ENCODE measurements around the gene MFSD11. TPM values are rescaled to one million over a fixed set of nuclear protein-coding genes. Genes with fewer than 3 reads are reported as not detected.
"Not testable (repeated sequence)": the region's sequence is repeated elsewhere in the genome, so short reads cannot be mapped to it uniquely, and the experiment has no call there.

MFSD11 gene
- total RNA-seq, 1 donor from 2014 or later = 32.3 TPM

GRCh38 chr17:76812263-76812662 lies 74.3 kb downstream of the MFSD11 start:
- Histone ChIP-seq H3K9me3 (no peaks in the 10 kb centered on the region), H3K36me3 (no peaks in the 10 kb centered on the region), H3K27ac (no peak overlapping the region), H3K4me1 (no peaks in the 10 kb centered on the region), H3K27me3 (no peaks in the 10 kb centered on the region), H3K4me3 (no peak overlapping the region)
- ATAC-seq = no peak
- intact Hi-C loops (cut with DNase I) = no loop called here
- TF ChIP-seq, protein P1, sequence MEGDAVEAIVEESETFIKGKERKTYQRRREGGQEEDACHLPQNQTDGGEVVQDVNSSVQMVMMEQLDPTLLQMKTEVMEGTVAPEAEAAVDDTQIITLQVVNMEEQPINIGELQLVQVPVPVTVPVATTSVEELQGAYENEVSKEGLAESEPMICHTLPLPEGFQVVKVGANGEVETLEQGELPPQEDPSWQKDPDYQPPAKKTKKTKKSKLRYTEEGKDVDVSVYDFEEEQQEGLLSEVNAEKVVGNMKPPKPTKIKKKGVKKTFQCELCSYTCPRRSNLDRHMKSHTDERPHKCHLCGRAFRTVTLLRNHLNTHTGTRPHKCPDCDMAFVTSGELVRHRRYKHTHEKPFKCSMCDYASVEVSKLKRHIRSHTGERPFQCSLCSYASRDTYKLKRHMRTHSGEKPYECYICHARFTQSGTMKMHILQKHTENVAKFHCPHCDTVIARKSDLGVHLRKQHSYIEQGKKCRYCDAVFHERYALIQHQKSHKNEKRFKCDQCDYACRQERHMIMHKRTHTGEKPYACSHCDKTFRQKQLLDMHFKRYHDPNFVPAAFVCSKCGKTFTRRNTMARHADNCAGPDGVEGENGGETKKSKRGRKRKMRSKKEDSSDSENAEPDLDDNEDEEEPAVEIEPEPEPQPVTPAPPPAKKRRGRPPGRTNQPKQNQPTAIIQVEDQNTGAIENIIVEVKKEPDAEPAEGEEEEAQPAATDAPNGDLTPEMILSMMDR (IDR thresholded peaks at IDR 0.05) = no peak
- no peak for DNase-seq

DNA sequence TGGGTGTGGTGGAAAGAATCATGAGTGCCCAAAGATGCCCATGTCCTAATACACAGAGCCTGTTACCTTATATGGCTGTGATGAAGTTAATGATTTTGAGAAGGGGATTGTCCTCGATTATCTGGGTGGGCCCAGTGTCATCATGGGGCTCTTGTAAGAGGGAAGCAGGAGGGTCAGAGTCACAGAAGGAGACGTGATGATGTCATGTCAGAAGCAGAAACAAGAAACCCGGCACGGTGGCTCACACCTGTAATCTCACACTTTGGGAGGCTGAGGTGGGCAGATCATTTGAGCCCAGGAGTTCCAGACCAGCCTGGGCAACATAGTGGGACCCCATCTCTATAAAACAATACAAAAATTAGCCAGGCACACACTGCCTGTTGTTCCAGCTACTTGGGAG lies 75.0 kb downstream of the MFSD11 start:
- H3K27ac ChIP-seq = no peak overlapping the region
- no peaks in the 10 kb centered on the region for H3K9me3 ChIP-seq
- H3K27me3 ChIP-seq = no peaks in the 10 kb centered on the region
- no peak for DNase-seq
- H3K36me3 ChIP-seq = no peaks in the 10 kb centered on the region
- intact Hi-C loops (cut with DNase I) = no loop called here
- TF ChIP-seq, protein P1 (IDR thresholded peaks at IDR 0.05) = no peak
- ATAC-seq = no peak
- H3K4me1 ChIP-seq = no peaks in the 10 kb centered on the region
- H3K4me3 ChIP-seq = no peak overlapping the region

GRCh38 chr17:76815907-76816589 lies 78.1 kb downstream of the MFSD11 start:
- H3K9me3 ChIP-seq; H3K27ac ChIP-seq; DNase-seq; H3K27me3 ChIP-seq; H3K4me3 ChIP-seq; intact Hi-C loops (cut with DNase I); H3K36me3 ChIP-seq; H3K4me1 ChIP-seq; ATAC-seq: not testable (repeated sequence)

- Histone ChIP-seq H3K27me3 (peaks cover 6% of the 10 kb centered on the region), H3K36me3 (no peaks in the 10 kb centered on the region), H3K4me1 (no peaks in the 10 kb centered on the region), H3K4me3 (no peak overlapping the region), H3K27ac (no peak overlapping the region), H3K9me3 (no peaks in the 10 kb centered on the region)
- TF ChIP-seq, protein P1 (IDR thresholded peaks at IDR 0.05) = peak; percentile 55
- no peak for DNase-seq
- peak; percentile 58 for ATAC-seq
- intact Hi-C loops (cut with DNase I) = no loop called here
These were observed 78.7 kb downstream of the MFSD11 start for GRCh38 chr17:76816590-76817135.

DNA sequence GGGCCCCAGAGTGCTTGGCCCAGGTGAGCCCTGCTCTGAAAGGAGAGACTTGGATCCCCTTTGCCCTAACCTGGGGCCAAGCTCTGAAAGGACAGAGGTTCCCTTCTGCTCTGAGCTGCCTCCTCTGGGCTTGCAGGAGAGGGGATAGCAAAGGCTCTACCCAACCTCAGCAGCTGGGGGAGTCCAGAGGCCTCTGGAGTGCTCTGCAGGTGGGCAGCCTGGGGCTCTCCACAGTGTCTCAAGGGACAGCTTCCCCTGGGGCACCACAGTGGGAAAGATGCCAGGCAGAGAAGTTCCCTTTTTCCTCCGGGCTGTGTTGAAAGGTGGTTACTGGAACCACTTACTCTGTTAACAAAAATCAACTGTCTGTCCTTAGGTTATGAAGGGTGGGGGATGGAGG lies 82.1 kb downstream of the MFSD11 start:
- no peak overlapping the region for H3K4me3 ChIP-seq
- intact Hi-C loops (cut with DNase I) = no loop called here
- DNase-seq (no peak), ATAC-seq (peak; percentile 52)
- no peak overlapping the region for H3K27ac ChIP-seq
- H3K4me1 ChIP-seq = no peaks in the 10 kb centered on the region
- no peaks in the 10 kb centered on the region for H3K36me3 ChIP-seq
- no peaks in the 10 kb centered on the region for H3K9me3 ChIP-seq
- H3K27me3 ChIP-seq = peaks cover 6% of the 10 kb centered on the region
- TF ChIP-seq, protein P1 (IDR thresholded peaks at IDR 0.05) = no peak

- Histone ChIP-seq H3K36me3 (no peaks in the 10 kb centered on the region), H3K4me3 (no peak overlapping the region), H3K27ac (no peak overlapping the region), H3K4me1 (no peaks in the 10 kb centered on the region), H3K27me3 (peaks cover 6% of the 10 kb centered on the region), H3K9me3 (no peaks in the 10 kb centered on the region)
- ATAC-seq (no peak), DNase-seq (no peak)
- intact Hi-C loops (cut with DNase I) = no loop called here
- TF ChIP-seq, protein P1 (IDR thresholded peaks at IDR 0.05) = no peak
These were observed 82.6 kb downstream of the MFSD11 start for GRCh38 chr17:76820561-76820960.
